K562 (cell line): ENCODE results near the gene MAGEB4. TPM values are rescaled to one million over a fixed set of nuclear protein-coding genes. Genes with fewer than 3 reads are reported as not detected.

Experiments
- C11orf30 ChIP-seq: fragments of 450-650 bp; IDR thresholded peaks from 2 replicates; pipeline ENCODE4 v1.6.1; 2016; ENCODE audit warnings: low read depth, mild to moderate bottlenecking
- CBX3 ChIP-seq, 2 experiments: IDR thresholded peaks; 1 replicate in 1 of 2; 2 replicates in 1 of 2; pipeline ENCODE4 v1.6.1; 2012; ENCODE audit warnings: inconsistent platforms in 2 of 2, low read length in 2 of 2, borderline replicate concordance in 1 of 2, control low read depth in 1 of 2
- CCNT2 ChIP-seq: IDR thresholded peaks from 2 replicates; pipeline ENCODE4 v1.6.1; 2011; ENCODE audit warnings: borderline replicate concordance, low read depth, mild to moderate bottlenecking, moderate library complexity, mixed read lengths, low read length; ENCODE audit not compliant: insufficient read length; ENCODE audit errors: extremely low read depth
- CREM ChIP-seq: IDR thresholded peaks from 2 replicates; pipeline ENCODE4 v1.6.1; 2014; ENCODE audit warnings: antibody characterized with exemption, low read depth
- CSDE1 ChIP-seq, 2 experiments: fragments of 450-650 bp; IDR thresholded peaks; 2 replicates each; pipeline ENCODE4 v1.6.1; 2016; ENCODE audit warnings: mild to moderate bottlenecking in 1 of 2
- DNMT1 ChIP-seq: fragments of 450-650 bp; IDR thresholded peaks from 2 replicates; pipeline ENCODE4 v1.6.1; 2016; ENCODE audit warnings: antibody characterized with exemption, mild to moderate bottlenecking
- EHMT2 ChIP-seq: fragments of 450-650 bp; IDR thresholded peaks from 2 replicates; pipeline ENCODE4 v1.6.1; 2018; ENCODE audit warnings: antibody characterized with exemption
- FOXA3 ChIP-seq, 2 experiments: fragments of 450-650 bp in 1 of 2; sonication (generic) in 1 of 2; formaldehyde crosslinking; IDR thresholded peaks in 1 of 2; conservative IDR thresholded peaks in 1 of 2; 2 replicates each; pipeline versions ENCODE4 v1.4.0 to v1.8.0; 2020 to 2022; ENCODE audit warnings: mild to moderate bottlenecking in 2 of 2, missing genetic modification reagents in 1 of 2
- FOXM1 ChIP-seq, 2 experiments: fragments of 450-650 bp in 1 of 2; sonication (generic) in 1 of 2; formaldehyde crosslinking in 1 of 2; IDR thresholded peaks; 2 replicates each; pipeline versions ENCODE4 v1.6.1 to v1.9.0; 2017 to 2022; ENCODE audit warnings: low read depth in 2 of 2, mild to moderate bottlenecking in 2 of 2, missing genetic modification reagents in 1 of 2, moderate library complexity in 1 of 2
- ZNF212 ChIP-seq: fragments of 450-650 bp; formaldehyde crosslinking; IDR thresholded peaks from 2 replicates; pipeline ENCODE4 v1.4.0; 2020; ENCODE audit warnings: mild to moderate bottlenecking
- ZNF311 ChIP-seq: fragments of 250-450 bp; sonication (Bioruptor Pico); IDR thresholded peaks from 2 replicates; pipeline ENCODE4 v1.4.0; 2020; ENCODE audit warnings: mild to moderate bottlenecking, moderate library complexity
- ZNF316 ChIP-seq: fragments of 450-650 bp; IDR thresholded peaks from 2 replicates; pipeline ENCODE4 v1.6.1; 2016
- ZNF589 ChIP-seq: fragments of 200-800 bp; sonication (Bioruptor generic); IDR thresholded peaks from 2 replicates; pipeline ENCODE4 v1.6.1; 2016; ENCODE audit warnings: low read depth, missing genetic modification characterization, missing compliant biosample characterization
- ZNF695 ChIP-seq: fragments of 450-650 bp; formaldehyde crosslinking; IDR thresholded peaks from 2 replicates; pipeline ENCODE4 v1.4.0; 2020; ENCODE audit warnings: mild to moderate bottlenecking, moderate library complexity
- polyA plus RNA-seq, 8 experiments: library from polyadenylated mRNA; depleted of rRNA in 4 of 8; stranded (reverse) in 5 of 8; unstranded in 3 of 8; fragments of >200 nt; fragmentation: Nextera tagmentation in 2 of 8; fragmentation: Illumina TruSeq in 1 of 8; extraction: Ambion mirVana in 2 of 8; extraction: Trizol in 1 of 8; gene quantifications; 2 replicates each; pipeline versions ENCODE4 v1.2.1 to v1.2.3, GENCODE V29; 2011 to 2014; ENCODE audit warnings: inconsistent platforms in 1 of 8, missing spikeins in 1 of 8
- total RNA-seq, 7 experiments: library from RNA; depleted of rRNA in 6 of 7; stranded (reverse); fragments of >200 nt in 6 of 7; fragmentation: Illumina TruSeq in 2 of 7; extraction: Trizol in 2 of 7; gene quantifications; 2 replicates each; pipeline versions ENCODE4 v1.2.1 to v1.2.3, GENCODE V29; 2011 to 2021; ENCODE audit warnings: low replicate concordance in 1 of 7
- TF ChIP-seq, protein P1 (sequence below): fragments of 250-450 bp; sonication (Bioruptor Pico); IDR thresholded peaks from 2 replicates; pipeline ENCODE4 v1.5.0; 2020; ENCODE audit warnings: mild to moderate bottlenecking, borderline replicate concordance
- TF ChIP-seq, protein P2 (sequence below), 2 experiments: fragments of 200-800 bp in 1 of 2; sonication (Bioruptor generic) in 1 of 2; sonication (generic) in 1 of 2; formaldehyde crosslinking in 1 of 2; IDR thresholded peaks in 1 of 2; conservative IDR thresholded peaks in 1 of 2; 2 replicates each; pipeline versions ENCODE4 v1.5.0 to v1.6.1; 2016 to 2020; ENCODE audit warnings: missing compliant biosample characterization in 1 of 2, missing genetic modification characterization in 1 of 2, missing genetic modification reagents in 1 of 2
- TF ChIP-seq, protein P3 (sequence below): IDR thresholded peaks from 3 replicates; pipeline ENCODE4 v1.6.1; 2011; ENCODE audit warnings: borderline replicate concordance, mild to moderate bottlenecking, moderate library complexity; ENCODE audit not compliant: insufficient read length; ENCODE audit errors: extremely low read depth
- TF ChIP-seq, protein P4 (sequence below): sonication (generic); formaldehyde crosslinking; IDR thresholded peaks from 2 replicates; pipeline ENCODE4 v1.8.0; 2022; ENCODE audit warnings: mild to moderate bottlenecking, missing genetic modification reagents

Gene MAGEB4
- total and polyA plus RNA-seq, 9 of the 15 experiments (the other 6 are each of a cell fraction or from before 2014, with no cell fraction given): 0.04 to 0.09 (median 0.06) TPM; not detected in 6

DNA sequence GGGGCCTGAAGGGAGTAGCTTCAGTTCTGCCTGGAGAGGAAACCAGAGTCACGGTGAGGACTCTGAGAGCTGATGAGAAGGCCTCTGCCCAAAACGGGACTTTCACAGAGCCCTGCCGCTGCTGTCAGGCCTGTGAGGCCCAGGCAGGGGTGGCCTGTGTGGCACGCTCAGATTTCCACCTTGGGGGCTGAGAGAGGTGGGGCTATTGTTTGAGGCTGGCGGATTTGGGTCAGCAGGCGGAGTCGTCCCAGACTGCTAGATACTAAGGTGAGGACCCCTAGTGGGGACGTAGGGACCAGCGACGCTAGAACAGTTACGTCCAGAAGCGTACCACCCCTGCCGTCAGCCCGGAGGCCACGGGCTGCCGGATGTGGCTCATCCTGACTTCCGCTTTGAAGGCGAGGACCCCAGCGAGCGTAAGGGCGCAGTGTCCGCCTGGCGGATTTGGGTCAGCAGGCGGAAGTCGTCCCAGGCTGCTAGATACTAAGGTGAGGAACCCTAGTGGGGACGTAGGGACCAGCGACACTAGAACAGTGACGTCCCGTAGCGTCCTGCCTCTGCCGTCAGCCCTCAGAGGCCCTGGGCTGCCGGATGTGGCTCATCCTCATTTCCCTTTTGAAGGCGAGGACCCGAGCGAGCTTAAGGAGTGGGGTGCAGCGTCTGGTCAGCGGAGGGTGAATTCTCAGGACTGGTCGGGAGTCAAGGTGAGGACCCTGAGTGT is 5.1 kb downstream of the MAGEB4 start, which contains the start of gene MAGEB1 (continued):
- TF ChIP-seq, protein P1, sequence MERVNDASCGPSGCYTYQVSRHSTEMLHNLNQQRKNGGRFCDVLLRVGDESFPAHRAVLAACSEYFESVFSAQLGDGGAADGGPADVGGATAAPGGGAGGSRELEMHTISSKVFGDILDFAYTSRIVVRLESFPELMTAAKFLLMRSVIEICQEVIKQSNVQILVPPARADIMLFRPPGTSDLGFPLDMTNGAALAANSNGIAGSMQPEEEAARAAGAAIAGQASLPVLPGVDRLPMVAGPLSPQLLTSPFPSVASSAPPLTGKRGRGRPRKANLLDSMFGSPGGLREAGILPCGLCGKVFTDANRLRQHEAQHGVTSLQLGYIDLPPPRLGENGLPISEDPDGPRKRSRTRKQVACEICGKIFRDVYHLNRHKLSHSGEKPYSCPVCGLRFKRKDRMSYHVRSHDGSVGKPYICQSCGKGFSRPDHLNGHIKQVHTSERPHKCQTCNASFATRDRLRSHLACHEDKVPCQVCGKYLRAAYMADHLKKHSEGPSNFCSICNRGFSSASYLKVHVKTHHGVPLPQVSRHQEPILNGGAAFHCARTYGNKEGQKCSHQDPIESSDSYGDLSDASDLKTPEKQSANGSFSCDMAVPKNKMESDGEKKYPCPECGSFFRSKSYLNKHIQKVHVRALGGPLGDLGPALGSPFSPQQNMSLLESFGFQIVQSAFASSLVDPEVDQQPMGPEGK (CRISPR knock-in tag): no peak
- no peak for TF ChIP-seq DNMT1
- TF ChIP-seq CSDE1 (IDR thresholded peaks at IDR 0.05): no peak
- TF ChIP-seq, protein P2, sequence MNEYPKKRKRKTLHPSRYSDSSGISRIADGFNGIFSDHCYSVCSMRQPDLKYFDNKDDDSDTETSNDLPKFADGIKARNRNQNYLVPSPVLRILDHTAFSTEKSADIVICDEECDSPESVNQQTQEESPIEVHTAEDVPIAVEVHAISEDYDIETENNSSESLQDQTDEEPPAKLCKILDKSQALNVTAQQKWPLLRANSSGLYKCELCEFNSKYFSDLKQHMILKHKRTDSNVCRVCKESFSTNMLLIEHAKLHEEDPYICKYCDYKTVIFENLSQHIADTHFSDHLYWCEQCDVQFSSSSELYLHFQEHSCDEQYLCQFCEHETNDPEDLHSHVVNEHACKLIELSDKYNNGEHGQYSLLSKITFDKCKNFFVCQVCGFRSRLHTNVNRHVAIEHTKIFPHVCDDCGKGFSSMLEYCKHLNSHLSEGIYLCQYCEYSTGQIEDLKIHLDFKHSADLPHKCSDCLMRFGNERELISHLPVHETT (CRISPR knock-in tag; conservative IDR thresholded peaks at IDR 0.05 in 1 of 2, IDR thresholded peaks at IDR 0.05 in 1 of 2): peak in 1 of 2 experiments; percentile 66; a peak in 1 of 4 replicates
- TF ChIP-seq ZNF589 (CRISPR knock-in tag): no peak
- TF ChIP-seq, protein P3, sequence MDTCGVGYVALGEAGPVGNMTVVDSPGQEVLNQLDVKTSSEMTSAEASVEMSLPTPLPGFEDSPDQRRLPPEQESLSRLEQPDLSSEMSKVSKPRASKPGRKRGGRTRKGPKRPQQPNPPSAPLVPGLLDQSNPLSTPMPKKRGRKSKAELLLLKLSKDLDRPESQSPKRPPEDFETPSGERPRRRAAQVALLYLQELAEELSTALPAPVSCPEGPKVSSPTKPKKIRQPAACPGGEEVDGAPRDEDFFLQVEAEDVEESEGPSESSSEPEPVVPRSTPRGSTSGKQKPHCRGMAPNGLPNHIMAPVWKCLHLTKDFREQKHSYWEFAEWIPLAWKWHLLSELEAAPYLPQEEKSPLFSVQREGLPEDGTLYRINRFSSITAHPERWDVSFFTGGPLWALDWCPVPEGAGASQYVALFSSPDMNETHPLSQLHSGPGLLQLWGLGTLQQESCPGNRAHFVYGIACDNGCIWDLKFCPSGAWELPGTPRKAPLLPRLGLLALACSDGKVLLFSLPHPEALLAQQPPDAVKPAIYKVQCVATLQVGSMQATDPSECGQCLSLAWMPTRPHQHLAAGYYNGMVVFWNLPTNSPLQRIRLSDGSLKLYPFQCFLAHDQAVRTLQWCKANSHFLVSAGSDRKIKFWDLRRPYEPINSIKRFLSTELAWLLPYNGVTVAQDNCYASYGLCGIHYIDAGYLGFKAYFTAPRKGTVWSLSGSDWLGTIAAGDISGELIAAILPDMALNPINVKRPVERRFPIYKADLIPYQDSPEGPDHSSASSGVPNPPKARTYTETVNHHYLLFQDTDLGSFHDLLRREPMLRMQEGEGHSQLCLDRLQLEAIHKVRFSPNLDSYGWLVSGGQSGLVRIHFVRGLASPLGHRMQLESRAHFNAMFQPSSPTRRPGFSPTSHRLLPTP: no peak
- peak; percentile 93 for TF ChIP-seq CREM
- no peak for TF ChIP-seq ZNF695 (CRISPR knock-in tag)
- no peak for TF ChIP-seq ZNF316
- no peak for TF ChIP-seq C11orf30
- TF ChIP-seq EHMT2: peak; percentile 77; the same call in 1 of the 2 replicates
- TF ChIP-seq ZNF212 (CRISPR knock-in tag): no peak
- no peak for TF ChIP-seq CCNT2
- no peak for TF ChIP-seq ZNF311 (CRISPR knock-in tag)
- TF ChIP-seq, protein P4, sequence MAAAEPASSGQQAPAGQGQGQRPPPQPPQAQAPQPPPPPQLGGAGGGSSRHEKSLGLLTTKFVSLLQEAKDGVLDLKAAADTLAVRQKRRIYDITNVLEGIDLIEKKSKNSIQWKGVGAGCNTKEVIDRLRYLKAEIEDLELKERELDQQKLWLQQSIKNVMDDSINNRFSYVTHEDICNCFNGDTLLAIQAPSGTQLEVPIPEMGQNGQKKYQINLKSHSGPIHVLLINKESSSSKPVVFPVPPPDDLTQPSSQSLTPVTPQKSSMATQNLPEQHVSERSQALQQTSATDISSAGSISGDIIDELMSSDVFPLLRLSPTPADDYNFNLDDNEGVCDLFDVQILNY: no peak
- no peak for TF ChIP-seq FOXA3 (CRISPR knock-in tag; conservative IDR thresholded peaks at IDR 0.05 in 1 of 2, IDR thresholded peaks at IDR 0.05 in 1 of 2)
- no peak; a peak in 1 of 3 replicates for TF ChIP-seq CBX3 (IDR thresholded peaks at IDR 0.05; ENCODE audit: borderline replicate concordance in 1 of 2, low read length in 2 of 2)
- TF ChIP-seq FOXM1 (IDR thresholded peaks at IDR 0.05; ENCODE audit: low read depth): no peak
- no peak for TF ChIP-seq FOXM1 (CRISPR knock-in tag; IDR thresholded peaks at IDR 0.05; ENCODE audit: low read depth)
